Measurements from ENCODE around the gene BRD8.

- TF ChIP-seq SP1 (IDR thresholded peaks at IDR 0.05; ENCODE audit: low read depth) (no peak), EZH2 (IDR thresholded peaks at IDR 0.05) (no peak), CTCF (IDR thresholded peaks at IDR 0.05 in 2 of 3, conservative IDR thresholded peaks at IDR 0.05 in 1 of 3; ENCODE audit: borderline replicate concordance in 1 of 3, insufficient read depth in 1 of 3, low read depth in 2 of 3, low read length in 2 of 3) (no peak), POLR2A (IDR thresholded peaks at IDR 0.05; ENCODE audit: borderline replicate concordance, extremely low read depth, insufficient read depth, insufficient read length) (no peak), REST (IDR thresholded peaks at IDR 0.05; ENCODE audit: low read depth) (no peak), ZNF274 (IDR thresholded peaks at IDR 0.05; ENCODE audit: low read depth, low read length) (no peak), YY1 (IDR thresholded peaks at IDR 0.05; ENCODE audit: extremely low read depth, insufficient replicate concordance, low read depth, low read length) (no peak)
Observed at GRCh38 chr5:138157626-138158025, 20.8 kb downstream of the BRD8 start.
